Parathyroid adenoma (tissue), 2 donors: ENCODE results near the gene ARID4B.
"Not testable (repeated sequence)": the region's sequence is repeated elsewhere in the genome, so short reads cannot be mapped to it uniquely, and the experiment has no call there.

Experiments used
- H2AFZ ChIP-seq: fragments of 300-600 bp; sonication (generic); one replicate; pipeline ENCODE4 v1.7.0; 2017; ENCODE audit warnings: antibody characterized with exemption, mild to moderate bottlenecking
- H3K27ac ChIP-seq: fragments of 300-600 bp; sonication (generic); one replicate; pipeline ENCODE4 v1.7.0; 2017
- H3K27me3 ChIP-seq: fragments of 300-600 bp; sonication (generic); one replicate; pipeline ENCODE4 v1.7.0; 2017; ENCODE audit warnings: low read length; ENCODE audit not compliant: control insufficient read depth, insufficient read depth
- H3K36me3 ChIP-seq: fragments of 300-600 bp; sonication (generic); one replicate; pipeline ENCODE4 v1.7.0; 2017; ENCODE audit warnings: low read length; ENCODE audit not compliant: control insufficient read depth, insufficient read depth
- H3K4me1 ChIP-seq: fragments of 300-600 bp; sonication (generic); one replicate; pipeline ENCODE4 v1.7.0; 2017; ENCODE audit warnings: control low read depth
- H3K4me2 ChIP-seq: fragments of 300-600 bp; sonication (generic); one replicate; pipeline ENCODE4 v1.7.0; 2017; ENCODE audit warnings: low read length
- H3K4me3 ChIP-seq: fragments of 300-600 bp; sonication (generic); one replicate; pipeline ENCODE4 v1.7.0; 2017; ENCODE audit warnings: low read depth, low read length
- H3K79me2 ChIP-seq: fragments of 300-600 bp; sonication (generic); one replicate; pipeline ENCODE4 v1.7.0; 2017; ENCODE audit warnings: control low read depth
- H3K9ac ChIP-seq: fragments of 300-600 bp; sonication (generic); one replicate; pipeline ENCODE4 v1.7.0; 2017; ENCODE audit warnings: mild to moderate bottlenecking
- H3K9me3 ChIP-seq: fragments of 300-600 bp; sonication (generic); one replicate; pipeline ENCODE4 v1.7.0; 2017; ENCODE audit warnings: low read length; ENCODE audit not compliant: control insufficient read depth
- CTCF ChIP-seq: fragments of 300-600 bp; sonication (generic); IDR thresholded peaks from one replicate; pipeline ENCODE4 v1.7.0; 2017; ENCODE audit warnings: antibody characterized with exemption, mild to moderate bottlenecking
- donor health status: primary hyperparathyroidism.

The ARID4B gene

GRCh38 chr1:235315735-235316134, 12.2 kb downstream of the ARID4B start:
- TF ChIP-seq CTCF = no peak
- H3K79me2 ChIP-seq = peaks cover 37% of the 10 kb centered on the region
- no peaks in the 10 kb centered on the region for H3K9me3 ChIP-seq
- no peak overlapping the region for H3K4me2 ChIP-seq
- H3K36me3 ChIP-seq = no peaks in the 10 kb centered on the region
- H3K27ac ChIP-seq = no peak overlapping the region
- no peak overlapping the region for H3K9ac ChIP-seq
- no peak overlapping the region for H3K4me3 ChIP-seq
- H3K27me3 ChIP-seq = no peaks in the 10 kb centered on the region
- H3K4me1 ChIP-seq = no peaks in the 10 kb centered on the region
- H2AFZ ChIP-seq = no peak overlapping the region

GRCh38 chr1:235315173-235315572, 12.8 kb downstream of the ARID4B start:
- H2AFZ ChIP-seq = no peak overlapping the region
- H3K4me2 ChIP-seq = no peak overlapping the region
- no peaks in the 10 kb centered on the region for H3K36me3 ChIP-seq
- no peak overlapping the region for H3K9ac ChIP-seq
- H3K4me1 ChIP-seq = no peaks in the 10 kb centered on the region
- no peak overlapping the region for H3K4me3 ChIP-seq
- no peaks in the 10 kb centered on the region for H3K27me3 ChIP-seq
- no peaks in the 10 kb centered on the region for H3K9me3 ChIP-seq
- H3K79me2 ChIP-seq = peaks cover 32% of the 10 kb centered on the region
- TF ChIP-seq CTCF = no peak
- no peak overlapping the region for H3K27ac ChIP-seq

GRCh38 chr1:235313931-235314678, 13.9 kb downstream of the ARID4B start:
- no peaks in the 10 kb centered on the region for H3K4me1 ChIP-seq
- no peaks in the 10 kb centered on the region for H3K9me3 ChIP-seq
- H3K79me2 ChIP-seq = peaks cover 28% of the 10 kb centered on the region
- no peak overlapping the region for H3K9ac ChIP-seq
- H2AFZ ChIP-seq = no peak overlapping the region
- H3K36me3 ChIP-seq = no peaks in the 10 kb centered on the region
- no peak for TF ChIP-seq CTCF
- H3K27me3 ChIP-seq = no peaks in the 10 kb centered on the region
- H3K4me3 ChIP-seq = no peak overlapping the region
- H3K27ac ChIP-seq = no peak overlapping the region
- no peak overlapping the region for H3K4me2 ChIP-seq

- Histone ChIP-seq H3K9me3 (no peaks in the 10 kb centered on the region), H3K4me1 (no peaks in the 10 kb centered on the region), H2AFZ (no peak overlapping the region), H3K9ac (no peak overlapping the region), H3K27ac (no peak overlapping the region), H3K36me3 (no peaks in the 10 kb centered on the region), H3K27me3 (no peaks in the 10 kb centered on the region), H3K4me3 (no peak overlapping the region), H3K4me2 (no peak overlapping the region), H3K79me2 (peaks cover 25% of the 10 kb centered on the region)
- no peak for TF ChIP-seq CTCF
These were observed 14.7 kb downstream of the ARID4B start for GRCh38 chr1:235313262-235313661.

- H2AFZ ChIP-seq, H3K4me1 ChIP-seq, H3K9ac ChIP-seq, H3K36me3 ChIP-seq, H3K4me3 ChIP-seq, H3K4me2 ChIP-seq, H3K9me3 ChIP-seq, H3K27ac ChIP-seq, H3K27me3 ChIP-seq: not testable (repeated sequence)
- H3K79me2 ChIP-seq = peaks cover 21% of the 10 kb centered on the region
These were observed 18.8 kb downstream of the ARID4B start for GRCh38 chr1:235309206-235309605.
